ENCODE results near the gene CAMTA1.

CAMTA1 gene

DNA sequence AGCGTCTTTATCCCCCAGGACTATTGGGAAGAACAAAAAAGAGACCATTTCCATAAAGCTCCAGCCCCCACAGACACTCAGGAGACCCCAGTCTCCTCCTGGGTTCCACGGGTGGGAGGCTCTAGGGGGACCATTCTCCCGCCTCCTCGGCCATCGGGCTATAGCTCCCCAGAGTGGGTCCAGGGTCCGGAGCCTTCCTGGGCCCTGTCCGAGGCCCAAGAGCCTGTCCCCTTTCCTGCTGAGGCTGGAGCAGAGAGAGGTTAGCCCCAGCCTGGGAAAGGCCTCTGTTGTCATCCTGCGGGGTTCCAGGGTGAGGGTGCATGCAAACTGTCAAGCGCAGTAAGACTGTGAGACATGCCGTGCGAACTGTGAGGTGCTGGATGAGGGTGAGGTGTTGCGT is 166.3 kb downstream of the CAMTA1 start:
- Histone ChIP-seq H3K14ac (ENCODE audit: low read length) (no peak overlapping the region), H2AFZ (ENCODE audit: insufficient read depth, low read length, poor library complexity) (no peak overlapping the region), H3K18ac (ENCODE audit: low read length) (no peak overlapping the region), H3K23ac (ENCODE audit: low read length) (no peak overlapping the region), H2BK120ac (ENCODE audit: insufficient read depth, low read length, poor library complexity) (no peak overlapping the region), H2BK12ac (ENCODE audit: low read length) (no peak overlapping the region), H3K36me3 (ENCODE audit: control insufficient read depth in 1 of 2, insufficient read depth in 2 of 2, low read length in 2 of 2) (no peaks in the 10 kb centered on the region), H3K9ac (ENCODE audit: low read length) (no peak overlapping the region), H3K4me1 (ENCODE audit: control insufficient read depth in 1 of 2, insufficient read depth in 2 of 2, low read length in 2 of 2) (no peaks in the 10 kb centered on the region), H3K4ac (ENCODE audit: low read depth, low read length) (no peak overlapping the region), H3K79me1 (ENCODE audit: low read length) (no peaks in the 10 kb centered on the region), H4K91ac (ENCODE audit: low read depth, low read length) (no peak overlapping the region), H3K79me2 (ENCODE audit: control insufficient read depth, insufficient read depth, low read length, poor library complexity) (no peaks in the 10 kb centered on the region), H3K27ac (ENCODE audit: low read depth, low read length) (no peak overlapping the region), H2BK5ac (ENCODE audit: low read depth, low read length, poor library complexity) (no peak overlapping the region), H2AK5ac (ENCODE audit: low read length) (no peak overlapping the region), H4K8ac (ENCODE audit: low read depth, low read length) (no peak overlapping the region), H4K12ac (ENCODE audit: low read depth, low read length) (no peak overlapping the region), H3K27me3 (ENCODE audit: insufficient read depth, low read length) (no peaks in the 10 kb centered on the region), H3K4me2 (ENCODE audit: low read length) (no peak overlapping the region), H3K4me3 (ENCODE audit: low read depth, low read length) (no peak overlapping the region), H3K9me3 (ENCODE audit: insufficient read depth, low read depth, low read length) (no peaks in the 10 kb centered on the region)
- DNase-seq: no peak
- WGBS (ENCODE audit: extremely low coverage, insufficient coverage, insufficient read length): no CpG with 5 or more reads among the region's 12 CpGs

DNA sequence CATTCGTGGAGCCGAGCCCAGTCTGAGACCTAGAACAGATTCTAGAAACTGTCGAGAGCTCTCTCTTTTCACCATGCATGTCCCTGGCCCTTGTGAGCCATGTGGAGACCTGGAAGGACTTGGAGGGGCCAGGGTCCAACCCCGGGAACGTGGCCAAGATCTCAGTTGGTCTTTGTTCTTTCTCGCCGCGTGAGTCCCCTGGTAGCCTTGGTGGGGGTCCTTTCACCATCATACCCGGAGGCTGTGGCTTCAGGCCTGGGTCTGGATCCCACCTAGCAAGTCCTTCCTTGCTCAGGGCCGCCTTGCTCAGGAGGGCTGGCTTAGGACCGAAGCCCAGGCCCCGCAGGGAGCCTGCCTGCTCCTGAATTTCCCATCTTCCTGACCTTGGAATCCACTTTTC is 168.0 kb downstream of the CAMTA1 start:
- Histone ChIP-seq H4K91ac (ENCODE audit: low read depth, low read length) (no peak overlapping the region), H3K4me1 (ENCODE audit: control insufficient read depth in 1 of 2, insufficient read depth in 2 of 2, low read length in 2 of 2) (no peaks in the 10 kb centered on the region), H3K9me3 (ENCODE audit: insufficient read depth, low read depth, low read length) (peaks cover 2% of the 10 kb centered on the region), H3K79me2 (ENCODE audit: control insufficient read depth, insufficient read depth, low read length, poor library complexity) (no peaks in the 10 kb centered on the region), H3K27ac (ENCODE audit: low read depth, low read length) (no peak overlapping the region), H3K23ac (ENCODE audit: low read length) (no peak overlapping the region), H3K36me3 (ENCODE audit: control insufficient read depth in 1 of 2, insufficient read depth in 2 of 2, low read length in 2 of 2) (no peaks in the 10 kb centered on the region), H2BK5ac (ENCODE audit: low read depth, low read length, poor library complexity) (no peak overlapping the region), H2BK120ac (ENCODE audit: insufficient read depth, low read length, poor library complexity) (no peak overlapping the region), H3K4ac (ENCODE audit: low read depth, low read length) (no peak overlapping the region), H3K9ac (ENCODE audit: low read length) (no peak overlapping the region), H4K8ac (ENCODE audit: low read depth, low read length) (no peak overlapping the region), H3K4me3 (ENCODE audit: low read depth, low read length) (no peak overlapping the region), H3K14ac (ENCODE audit: low read length) (no peak overlapping the region), H2BK12ac (ENCODE audit: low read length) (no peak overlapping the region), H2AFZ (ENCODE audit: insufficient read depth, low read length, poor library complexity) (no peak overlapping the region), H3K4me2 (ENCODE audit: low read length) (no peak overlapping the region), H4K12ac (ENCODE audit: low read depth, low read length) (no peak overlapping the region), H2AK5ac (ENCODE audit: low read length) (no peak overlapping the region), H3K27me3 (ENCODE audit: insufficient read depth, low read length) (no peaks in the 10 kb centered on the region), H3K79me1 (ENCODE audit: low read length) (no peaks in the 10 kb centered on the region), H3K18ac (ENCODE audit: low read length) (no peak overlapping the region)
- WGBS (ENCODE audit: extremely low coverage, insufficient coverage, insufficient read length): no CpG with 5 or more reads among the region's 12 CpGs
- DNase-seq: no peak

DNA sequence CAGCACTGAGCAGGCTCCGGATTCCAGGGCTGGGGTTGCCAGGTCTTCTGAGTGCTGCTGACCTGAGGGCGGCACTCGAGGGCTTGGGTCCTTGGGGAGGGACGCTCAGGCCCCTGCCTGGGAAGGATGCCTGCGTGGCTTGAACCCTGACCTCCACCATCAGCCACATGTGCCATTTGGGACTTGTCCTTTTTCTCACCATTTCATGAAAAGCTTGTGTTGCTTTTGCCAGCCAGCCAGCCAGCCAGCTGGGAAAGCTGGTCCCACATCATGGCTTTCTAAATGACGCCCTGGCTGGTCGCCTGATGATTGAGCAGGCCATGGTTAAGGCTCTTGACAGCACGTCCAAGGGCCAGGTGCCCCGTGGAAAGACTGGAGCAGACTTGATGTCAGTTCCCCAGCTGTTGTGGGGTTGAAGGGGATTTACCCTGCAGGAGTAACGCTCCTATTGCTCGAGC is 168.7 kb downstream of the CAMTA1 start:
- no peaks in the 10 kb centered on the region for H3K27me3 ChIP-seq (ENCODE audit: insufficient read depth, low read length)
- no peaks in the 10 kb centered on the region for H3K36me3 ChIP-seq (ENCODE audit: control insufficient read depth in 1 of 2, insufficient read depth in 2 of 2, low read length in 2 of 2)
- no peak overlapping the region for H3K4ac ChIP-seq (ENCODE audit: low read depth, low read length)
- no peaks in the 10 kb centered on the region for H3K79me1 ChIP-seq (ENCODE audit: low read length)
- no CpG with 5 or more reads among the region's 11 CpGs for WGBS (ENCODE audit: extremely low coverage, insufficient coverage, insufficient read length)
- H3K9ac ChIP-seq (ENCODE audit: low read length): no peak overlapping the region
- H3K23ac ChIP-seq (ENCODE audit: low read length): no peak overlapping the region
- H3K4me3 ChIP-seq (ENCODE audit: low read depth, low read length): no peak overlapping the region
- H2BK5ac ChIP-seq (ENCODE audit: low read depth, low read length, poor library complexity): no peak overlapping the region
- no peak overlapping the region for H3K27ac ChIP-seq (ENCODE audit: low read depth, low read length)
- no peak overlapping the region for H2AK5ac ChIP-seq (ENCODE audit: low read length)
- no peak overlapping the region for H2AFZ ChIP-seq (ENCODE audit: insufficient read depth, low read length, poor library complexity)
- H4K12ac ChIP-seq (ENCODE audit: low read depth, low read length): no peak overlapping the region
- no peak overlapping the region for H3K4me2 ChIP-seq (ENCODE audit: low read length)
- no peak overlapping the region for H3K14ac ChIP-seq (ENCODE audit: low read length)
- H3K4me1 ChIP-seq (ENCODE audit: control insufficient read depth in 1 of 2, insufficient read depth in 2 of 2, low read length in 2 of 2): no peaks in the 10 kb centered on the region
- no peak overlapping the region for H4K91ac ChIP-seq (ENCODE audit: low read depth, low read length)
- H3K79me2 ChIP-seq (ENCODE audit: control insufficient read depth, insufficient read depth, low read length, poor library complexity): no peaks in the 10 kb centered on the region
- H4K8ac ChIP-seq (ENCODE audit: low read depth, low read length): no peak overlapping the region
- H3K9me3 ChIP-seq (ENCODE audit: insufficient read depth, low read depth, low read length): peaks cover 2% of the 10 kb centered on the region
- no peak overlapping the region for H2BK12ac ChIP-seq (ENCODE audit: low read length)
- no peak overlapping the region for H2BK120ac ChIP-seq (ENCODE audit: insufficient read depth, low read length, poor library complexity)
- DNase-seq: no peak
- H3K18ac ChIP-seq (ENCODE audit: low read length): no peak overlapping the region

- H3K23ac ChIP-seq (ENCODE audit: low read length): no peak overlapping the region
- H2AFZ ChIP-seq (ENCODE audit: insufficient read depth, low read length, poor library complexity): no peak overlapping the region
- no peak overlapping the region for H3K18ac ChIP-seq (ENCODE audit: low read length)
- no peaks in the 10 kb centered on the region for H3K27me3 ChIP-seq (ENCODE audit: insufficient read depth, low read length)
- no peak overlapping the region for H4K8ac ChIP-seq (ENCODE audit: low read depth, low read length)
- H3K4me3 ChIP-seq (ENCODE audit: low read depth, low read length): no peak overlapping the region
- H3K9ac ChIP-seq (ENCODE audit: low read length): no peak overlapping the region
- no peaks in the 10 kb centered on the region for H3K79me1 ChIP-seq (ENCODE audit: low read length)
- H3K27ac ChIP-seq (ENCODE audit: low read depth, low read length): no peak overlapping the region
- H2BK12ac ChIP-seq (ENCODE audit: low read length): no peak overlapping the region
- no peak overlapping the region for H3K4ac ChIP-seq (ENCODE audit: low read depth, low read length)
- peaks cover 2% of the 10 kb centered on the region for H3K9me3 ChIP-seq (ENCODE audit: insufficient read depth, low read depth, low read length)
- no peaks in the 10 kb centered on the region for H3K79me2 ChIP-seq (ENCODE audit: control insufficient read depth, insufficient read depth, low read length, poor library complexity)
- no peak overlapping the region for H2BK5ac ChIP-seq (ENCODE audit: low read depth, low read length, poor library complexity)
- no peak overlapping the region for H3K14ac ChIP-seq (ENCODE audit: low read length)
- no peak overlapping the region for H2BK120ac ChIP-seq (ENCODE audit: insufficient read depth, low read length, poor library complexity)
- H4K12ac ChIP-seq (ENCODE audit: low read depth, low read length): no peak overlapping the region
- H4K91ac ChIP-seq (ENCODE audit: low read depth, low read length): no peak overlapping the region
- no CpG with 5 or more reads among the region's 15 CpGs for WGBS (ENCODE audit: extremely low coverage, insufficient coverage, insufficient read length)
- no peak overlapping the region for H2AK5ac ChIP-seq (ENCODE audit: low read length)
- no peak for DNase-seq
- H3K4me1 ChIP-seq (ENCODE audit: control insufficient read depth in 1 of 2, insufficient read depth in 2 of 2, low read length in 2 of 2): no peaks in the 10 kb centered on the region
- H3K4me2 ChIP-seq (ENCODE audit: low read length): no peak overlapping the region
- H3K36me3 ChIP-seq (ENCODE audit: control insufficient read depth in 1 of 2, insufficient read depth in 2 of 2, low read length in 2 of 2): no peaks in the 10 kb centered on the region
These were observed 169.3 kb downstream of the CAMTA1 start for GRCh38 chr1:6954591-6954990.
